Measurements from ENCODE around the gene HDAC4.

The HDAC4 gene

DNA sequence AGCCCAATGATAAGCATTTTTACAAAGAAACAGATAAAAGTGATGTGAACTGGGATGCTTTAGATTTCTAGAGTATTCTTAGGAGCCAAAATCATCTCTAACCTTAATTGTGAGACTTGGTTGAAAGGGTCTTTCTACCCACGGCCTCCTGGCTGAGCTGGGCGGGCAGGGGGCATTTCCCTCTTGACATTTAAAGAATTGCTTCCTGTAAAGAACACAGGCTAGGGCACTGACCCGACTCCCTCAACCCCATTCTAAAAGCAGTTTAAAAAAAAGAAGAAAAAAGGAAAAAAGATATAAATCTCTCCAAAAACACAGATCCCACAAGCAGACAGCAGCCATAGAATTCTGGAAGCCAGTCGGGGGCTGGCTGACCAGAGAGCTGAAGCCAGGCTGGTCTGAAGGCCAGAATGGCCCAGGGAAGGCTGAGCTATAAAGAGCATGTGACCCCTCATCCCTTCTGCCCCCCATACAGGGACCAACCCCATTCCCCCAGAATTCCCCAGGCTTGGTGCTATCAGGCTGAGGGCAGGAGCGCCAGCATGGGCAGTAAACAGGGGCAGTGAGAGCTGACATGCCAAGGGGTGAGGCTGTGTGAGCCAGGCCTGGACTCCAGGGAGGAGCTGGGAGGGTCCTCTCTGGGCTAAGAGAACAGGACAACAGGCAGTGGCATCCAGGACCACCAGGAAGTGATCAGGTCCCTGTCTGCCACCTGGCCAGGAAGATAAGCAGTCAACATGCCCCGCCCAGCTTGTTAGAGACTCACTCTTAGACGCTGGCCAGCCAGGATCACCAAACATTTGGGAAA lies 188.5 kb downstream of the HDAC4 start:
- DNase-seq, result no peak

DNA sequence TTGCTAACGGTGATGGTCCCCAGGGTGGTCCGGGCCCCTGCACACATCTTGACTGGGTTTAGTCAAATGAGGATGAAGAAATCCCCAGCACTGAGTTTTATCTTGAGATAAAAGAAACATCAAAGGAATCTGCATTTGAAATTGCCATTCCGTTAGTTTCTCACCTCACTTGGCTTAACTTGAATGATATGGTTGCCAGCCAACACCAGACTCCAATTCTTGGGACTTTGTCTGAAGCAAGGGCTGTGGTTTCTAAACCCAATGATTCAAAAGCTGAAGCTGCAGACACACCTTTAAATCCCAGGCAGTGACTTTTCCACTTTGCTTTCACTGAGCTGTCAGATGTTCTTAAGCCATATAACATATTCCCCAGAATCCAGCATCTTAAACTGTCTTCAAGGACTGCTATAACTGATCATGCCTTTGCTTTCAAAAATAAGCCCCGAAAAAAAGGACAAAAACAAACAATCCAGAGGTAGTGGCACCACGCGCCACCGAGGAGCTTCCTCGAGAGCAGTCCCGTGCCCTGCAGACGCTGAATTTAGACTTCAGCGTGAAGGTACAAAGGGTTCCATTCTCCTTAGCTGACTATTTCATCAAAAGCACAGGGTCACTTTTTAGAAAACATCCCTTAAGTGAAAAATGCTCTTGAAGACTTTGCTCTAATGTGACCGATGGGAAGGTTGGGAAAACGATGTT lies 189.3 kb downstream of the HDAC4 start:
- DNase-seq, result no peak

DNA sequence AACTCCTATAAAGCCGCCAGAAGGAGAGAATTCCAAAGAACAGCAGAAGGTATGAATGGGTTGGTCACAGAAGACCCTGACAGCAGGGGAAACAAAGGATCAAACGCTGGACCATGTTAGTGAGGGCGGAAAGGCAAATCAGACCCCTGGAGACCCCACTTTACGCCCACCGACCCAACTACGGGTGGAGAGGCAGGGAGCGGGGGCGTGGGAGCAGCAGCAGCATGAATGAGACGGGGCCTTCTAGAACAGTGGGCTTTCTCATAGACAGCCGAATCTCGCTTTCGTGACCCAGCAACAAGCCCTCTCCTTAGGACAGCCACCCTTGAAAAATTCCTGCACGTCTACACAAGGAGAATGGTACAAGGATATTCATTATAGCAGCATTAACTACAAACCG lies 191.0 kb downstream of the HDAC4 start:
- DNase-seq, result peak; percentile 11

- DNase-seq, result no peak
These were observed 192.2 kb downstream of the HDAC4 start for GRCh38 chr2:239208465-239209180.

- DNase-seq, result no peak
These were observed 194.0 kb downstream of the HDAC4 start for GRCh38 chr2:239206851-239207250.

DNA sequence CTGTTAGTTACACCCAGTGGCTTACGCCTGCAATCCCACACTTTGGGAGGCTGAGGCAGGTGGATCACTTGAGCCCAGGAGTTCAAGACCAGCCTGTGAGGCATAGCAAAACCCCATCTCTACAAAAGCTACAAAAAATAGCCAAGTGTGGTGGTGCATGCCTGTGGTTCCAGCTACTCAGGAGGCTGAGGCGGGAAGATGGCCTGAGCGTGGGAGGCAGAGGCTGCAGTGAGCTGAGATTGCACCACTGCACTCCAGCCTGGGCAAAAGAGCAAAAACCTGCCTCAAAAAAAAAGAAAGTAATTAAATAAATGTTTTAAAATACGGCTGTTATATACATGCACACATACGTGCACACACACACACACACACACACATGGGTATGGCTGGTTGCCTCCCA lies 194.8 kb downstream of the HDAC4 start:
- DNase-seq, result peak; percentile 4

GRCh38 chr2:239204876-239205468 lies 195.8 kb downstream of the HDAC4 start:
- peak; percentile 8 for DNase-seq

DNA sequence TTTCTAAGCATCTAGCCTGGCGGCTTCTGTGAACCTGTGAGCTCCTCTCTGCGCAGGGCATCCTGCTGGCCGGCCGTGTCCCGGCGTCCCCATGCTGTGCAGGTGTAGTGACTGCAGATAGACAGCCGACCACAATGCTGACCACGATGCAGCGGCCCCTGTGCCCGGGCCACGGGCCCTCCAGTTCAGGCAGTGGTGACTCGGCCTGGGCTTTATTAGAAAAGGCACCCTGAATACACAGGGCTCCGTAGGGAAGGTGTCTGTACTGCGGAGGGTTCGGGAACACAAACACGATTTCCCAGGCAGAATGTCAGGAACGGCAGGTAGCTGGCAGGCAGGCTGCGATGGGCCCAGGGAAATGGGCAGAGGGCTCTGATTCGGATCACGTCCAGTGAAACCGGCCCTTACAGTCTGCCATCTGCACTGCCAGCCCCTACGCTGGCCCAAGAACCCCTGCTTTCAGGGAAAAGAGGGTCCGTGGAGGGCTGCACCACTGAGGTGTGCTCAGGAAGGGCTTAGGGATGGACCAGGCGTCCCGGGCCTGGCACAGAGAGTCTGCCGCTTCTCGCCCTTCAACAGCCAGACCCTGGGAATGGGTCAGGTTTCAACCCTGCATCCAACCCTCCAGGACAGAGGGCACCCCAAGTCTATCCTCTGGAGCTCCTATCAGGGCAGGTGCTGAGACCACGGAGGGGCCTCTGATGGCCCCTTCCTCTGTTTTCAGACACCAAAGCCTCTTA lies 196.5 kb downstream of the HDAC4 start:
- DNase-seq, result no peak

GRCh38 chr2:239203443-239204135 lies 197.2 kb downstream of the HDAC4 start:
- no peak for DNase-seq

- no peak for DNase-seq
These were observed 198.0 kb downstream of the HDAC4 start for GRCh38 chr2:239202836-239203235.

- DNase-seq, result no peak
These were observed 198.5 kb downstream of the HDAC4 start for GRCh38 chr2:239202343-239202742.

DNA sequence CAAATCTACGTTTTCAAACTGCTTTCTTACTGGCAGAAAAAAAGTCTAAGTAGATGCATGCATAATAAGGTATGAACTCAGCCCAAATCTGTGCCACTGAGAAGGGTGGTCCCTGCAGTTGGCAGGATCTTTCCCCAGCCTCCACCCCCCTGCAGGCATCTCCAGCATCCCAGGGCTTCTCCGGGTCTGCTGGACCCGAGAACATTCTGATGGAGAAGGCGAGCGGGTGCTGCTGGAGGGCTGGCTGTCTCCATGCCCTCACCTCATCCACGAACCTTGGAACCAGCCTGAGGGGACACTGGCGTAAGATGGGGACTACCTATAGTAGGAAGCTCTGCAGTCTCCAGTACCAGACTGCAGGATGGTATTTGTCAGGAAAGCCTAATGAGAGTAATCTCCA lies 198.9 kb downstream of the HDAC4 start:
- DNase-seq, result no peak

DNA sequence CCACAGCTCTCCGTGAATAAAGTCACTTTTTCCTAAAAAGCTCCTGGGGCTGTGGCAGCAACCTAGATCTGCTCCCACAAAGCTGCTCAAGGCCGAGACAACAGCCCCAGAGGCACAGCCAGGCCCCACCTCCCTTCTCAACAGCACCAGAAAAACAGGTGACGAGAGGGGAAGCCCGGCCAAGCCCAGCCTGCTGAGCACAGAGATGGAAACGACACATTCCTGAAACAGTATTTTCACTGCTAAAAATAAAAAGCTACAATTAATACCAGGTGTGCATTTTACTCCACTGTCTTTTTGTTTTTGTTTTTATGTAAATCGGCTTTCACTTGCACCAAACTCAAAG lies 199.3 kb downstream of the HDAC4 start:
- peak; percentile 86 for DNase-seq

- DNase-seq, result no peak
These were observed 199.9 kb downstream of the HDAC4 start for GRCh38 chr2:239200646-239201530.

DNA sequence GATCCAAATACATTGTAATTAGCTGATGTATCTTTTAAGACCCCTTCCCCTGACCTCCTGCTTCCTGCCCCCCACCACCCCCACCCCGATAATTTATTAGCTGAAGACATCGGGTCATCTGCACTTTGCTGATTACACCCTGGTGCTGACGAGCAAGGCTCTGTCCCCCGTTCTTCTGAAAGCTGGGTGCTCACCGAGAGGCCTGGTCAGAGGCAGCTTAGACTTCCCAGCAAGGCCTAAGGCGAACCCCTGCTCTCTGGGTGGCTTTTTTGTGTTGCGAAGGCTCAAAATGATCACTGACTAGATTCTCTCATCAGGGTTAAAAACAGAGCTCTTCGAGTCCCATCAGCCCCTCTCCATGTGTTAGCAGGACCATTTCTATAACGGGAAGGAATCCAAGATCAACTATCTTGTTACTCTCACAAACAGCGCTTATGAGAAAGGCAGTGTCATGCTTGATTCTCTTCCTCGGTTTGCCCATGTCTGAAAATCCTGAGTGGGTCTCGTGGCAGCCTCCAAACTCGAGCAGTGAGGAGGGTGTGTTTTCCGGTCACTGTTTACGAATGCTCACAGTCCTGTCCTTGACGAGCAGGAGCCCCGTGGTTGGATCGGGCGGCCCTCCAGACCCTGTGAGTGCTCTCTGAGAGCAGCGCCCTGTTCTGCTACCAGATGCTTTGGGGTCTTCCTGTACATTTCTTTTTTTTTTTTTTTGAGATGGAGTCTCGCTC lies 201.6 kb downstream of the HDAC4 start:
- peak; percentile 58 for DNase-seq

DNA sequence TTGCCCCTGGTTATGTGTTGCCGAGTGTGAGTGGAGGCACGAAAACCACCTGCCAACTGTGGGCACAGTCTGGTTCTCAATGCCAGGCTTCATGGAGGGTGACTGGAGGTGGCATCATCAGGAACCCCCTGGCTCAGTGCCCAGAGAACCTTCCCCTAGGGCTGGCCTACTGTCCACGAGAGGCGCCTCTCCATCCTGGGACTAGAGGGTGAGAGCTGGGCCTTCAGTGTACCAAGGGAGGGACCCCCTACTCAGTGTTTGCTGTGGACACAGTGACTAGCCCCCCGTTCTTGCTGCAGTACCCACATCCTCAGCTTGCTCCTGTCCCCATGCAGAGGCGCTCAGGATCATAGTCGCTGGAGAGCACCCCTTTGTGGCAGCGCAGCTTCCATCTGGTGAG lies 202.6 kb downstream of the HDAC4 start:
- peak; percentile 17 for DNase-seq

DNA sequence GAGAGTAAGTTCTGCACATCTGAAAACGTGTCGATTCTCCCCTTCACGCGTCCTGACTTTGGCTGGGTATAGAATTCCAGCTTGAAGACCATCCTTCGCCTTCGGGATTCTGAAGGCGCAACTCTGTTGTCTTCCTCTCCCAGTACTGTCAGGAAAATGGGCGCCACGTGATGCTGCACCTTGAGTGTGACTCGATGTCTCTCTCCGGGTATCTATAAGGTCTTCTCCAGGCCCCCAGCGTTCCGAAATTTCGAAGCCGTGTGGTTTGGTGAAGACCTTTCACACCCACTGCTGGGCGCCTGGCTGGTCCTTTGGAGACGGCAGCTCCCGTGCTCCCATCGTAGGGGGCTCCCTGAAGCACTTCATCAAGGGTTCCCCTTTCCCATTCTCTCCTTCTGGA lies 203.7 kb downstream of the HDAC4 start:
- peak; percentile 12 for DNase-seq

DNA sequence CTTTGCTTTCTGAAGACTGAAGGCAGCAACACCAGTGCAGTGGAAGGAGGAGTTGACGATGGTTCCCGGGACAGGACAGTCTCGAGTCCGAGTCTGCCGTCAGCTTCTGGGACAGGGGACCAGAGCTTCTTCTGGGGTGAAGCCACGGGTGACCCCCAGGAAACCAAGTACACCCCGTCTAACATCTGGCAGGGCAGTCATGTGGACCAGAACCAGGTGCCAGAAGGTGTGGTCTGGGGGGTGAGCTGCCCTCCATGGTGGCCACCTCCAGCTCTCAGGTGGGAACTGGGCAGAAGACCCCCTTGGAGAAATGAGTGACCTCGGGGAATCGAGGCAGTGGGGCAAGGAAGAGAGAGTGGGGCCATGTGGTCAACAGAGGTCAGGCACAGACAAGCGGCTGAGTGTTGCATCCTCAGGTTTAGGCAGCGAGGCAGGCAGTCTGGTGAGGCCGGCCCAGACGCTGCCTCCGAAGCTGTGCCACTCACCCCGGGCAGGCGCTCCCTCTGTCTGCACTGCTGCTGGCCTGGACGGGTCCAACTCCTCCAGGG lies 204.3 kb downstream of the HDAC4 start:
- DNase-seq, result peak; percentile 11

- DNase-seq, result peak; percentile 3
These were observed 204.8 kb downstream of the HDAC4 start for GRCh38 chr2:239195992-239196391.

- peak; percentile 18 for DNase-seq
These were observed 205.4 kb downstream of the HDAC4 start for GRCh38 chr2:239195318-239195871.
